SH-SY5Y (cell line): Measurements from ENCODE around the gene FGF2.

Experiments used
- GATA2 ChIP-seq: IDR thresholded peaks from 2 replicates; pipeline ENCODE4 v1.6.1; 2011; ENCODE audit warnings: mild to moderate bottlenecking, low read depth, low read length
- GATA3 ChIP-seq: IDR thresholded peaks from 2 replicates; pipeline ENCODE4 v1.6.1; 2011; ENCODE audit warnings: low read depth, mild to moderate bottlenecking, low read length, moderate library complexity

GRCh38 chr4:122824616-122825015 lies 2.0 kb upstream of the FGF2 start:
- TF ChIP-seq GATA3 (no peak), GATA2 (no peak)
